Heart right ventricle (tissue), 16 donors: ENCODE measurements around the gene NUTM2D. TPM values are rescaled to one million over a fixed set of nuclear protein-coding genes. Genes with fewer than 3 reads are reported as not detected.
"Not testable (repeated sequence)": the region's sequence is repeated elsewhere in the genome, so short reads cannot be mapped to it uniquely, and the experiment has no call there.

Experiments
- ATAC-seq, 8 donors: fragments of 200-7000 bp; cut with Tn5 transposase; one replicate each; pipeline ENCODE4 v1.9.1; 2020; ENCODE audit warnings: mild to moderate bottlenecking in 8 of 8, moderate library complexity in 8 of 8, moderate number of reproducible peaks in 1 of 8
- DNase-seq, 2 donors: peaks; one replicate each; pipeline ENCODE4 v3.0.0-alpha.2; 2020
- H3K27ac ChIP-seq, 10 donors: fragments of 200-600 bp; sonication (generic) in 2 of 10; one replicate each; pipeline versions ENCODE4 v1.5.0 to v1.8.0; 2020 to 2022; ENCODE audit warnings: mild to moderate bottlenecking in 3 of 10
- H3K27me3 ChIP-seq, 7 donors: fragments of 200-600 bp; one replicate each; pipeline ENCODE4 v1.8.0; 2021 to 2022; ENCODE audit warnings: mild to moderate bottlenecking in 2 of 7
- H3K36me3 ChIP-seq, 9 donors: fragments of 200-600 bp; sonication (generic) in 1 of 9; one replicate each; pipeline versions ENCODE4 v1.5.0 to v1.8.0; 2020 to 2022; ENCODE audit warnings: mild to moderate bottlenecking in 2 of 9
- H3K4me1 ChIP-seq, 9 donors: fragments of 200-600 bp; sonication (generic) in 1 of 9; one replicate each; pipeline versions ENCODE4 v1.5.0 to v1.8.0; 2020 to 2022; ENCODE audit warnings: mild to moderate bottlenecking in 4 of 9
- H3K4me3 ChIP-seq, 10 donors: fragments of 200-600 bp; sonication (generic) in 2 of 10; one replicate each; pipeline versions ENCODE4 v1.5.0 to v1.8.0; 2020 to 2022; ENCODE audit warnings: mild to moderate bottlenecking in 7 of 10, moderate library complexity in 2 of 10
- H3K9me3 ChIP-seq, 11 donors: fragments of 200-600 bp in 10 of 11; sonication (generic) in 2 of 11; one replicate each; pipeline versions ENCODE4 v1.5.0 to v1.8.0; 2013 to 2022; ENCODE audit warnings: mild to moderate bottlenecking in 2 of 11, control low read depth in 1 of 11, moderate library complexity in 1 of 11
- WGBS, 2 donors: extraction: QIAGEN DNeasy Blood & Tissue Kit; methylation state at CpG; one replicate each; pipeline ENCODE4 v1.1.7; 2013; ENCODE audit warnings: inconsistent platforms in 1 of 2; 5-methylcytosine and 5-hydroxymethylcytosine counted together
- intact Hi-C, 10 donors: fragments of 100-400 bp; cut with DNase I; formaldehyde crosslinking; loops; one replicate each; pipeline versions ENCODE4 v1.11.1 to v1.14.2; 2022
- polyA plus RNA-seq, 2 donors: library from polyadenylated mRNA; stranded (reverse); fragments of 200-250 nt; gene quantifications; one replicate each; pipeline ENCODE4 v1.2.3, GENCODE V29; 2013
- total RNA-seq, 10 donors: library from RNA; stranded (reverse); fragmentation: NEBNext Ultra II Directional in 3 of 10; extraction: Animal tissue kit (Norgen Biotek cat#: 25700) in 3 of 10; gene quantifications; one replicate each; pipeline versions ENCODE4 v1.2.1 to v1.2.4, GENCODE V29; 2021 to 2023
- donor health status: Arrhythmogenic right ventricular cardiomyopathy.
- donor health status: ischemic (EF 13 %, LVEDD 7.1; RV severe dilation, severe dysfunction).
- donor health status: healthy with polysubstance abuse.
- donor health status: DM: no; HTN: yes; CAD: no.
- donor health status: DM: no; HTN: no; CAD: no.
- donor health status: ischemic (EF 25% LVEDD 6.9; RV normal size, moderate dysfunction).
- donor health status: ischemic (EF 25% LVEDD 5.7; RV mildly dilated, moderate dysfunction).
- donor health status: healthy.
- donor health status: DM: yes; HTN: yes; CAD: no.
- donor health status: Ischemic cardiomyopathy.
- donor health status: ischemic (EF 35%, LVEDD 5.7; RV mildly dilated, moderate dysfunction).
- donor health status: nonischemic (EF 11% LVEDD 7.7; RV severe dilation, severe dysfunction).
- donor health status: DM: yes; HTN: yes; CAD: no.
- donor health status: PGD.
- donor health status: ischemic (EF 29% LVEDD 5.4; RV normal size, mild dysfunction).
- donor health status: nonischemic (EF 23%, LVEDD 6.1; RV moderate dilation, normal function).

The NUTM2D gene
- total and polyA plus RNA-seq, 12 donors, result 1.1 to 14.6 (median 5.7) TPM

DNA sequence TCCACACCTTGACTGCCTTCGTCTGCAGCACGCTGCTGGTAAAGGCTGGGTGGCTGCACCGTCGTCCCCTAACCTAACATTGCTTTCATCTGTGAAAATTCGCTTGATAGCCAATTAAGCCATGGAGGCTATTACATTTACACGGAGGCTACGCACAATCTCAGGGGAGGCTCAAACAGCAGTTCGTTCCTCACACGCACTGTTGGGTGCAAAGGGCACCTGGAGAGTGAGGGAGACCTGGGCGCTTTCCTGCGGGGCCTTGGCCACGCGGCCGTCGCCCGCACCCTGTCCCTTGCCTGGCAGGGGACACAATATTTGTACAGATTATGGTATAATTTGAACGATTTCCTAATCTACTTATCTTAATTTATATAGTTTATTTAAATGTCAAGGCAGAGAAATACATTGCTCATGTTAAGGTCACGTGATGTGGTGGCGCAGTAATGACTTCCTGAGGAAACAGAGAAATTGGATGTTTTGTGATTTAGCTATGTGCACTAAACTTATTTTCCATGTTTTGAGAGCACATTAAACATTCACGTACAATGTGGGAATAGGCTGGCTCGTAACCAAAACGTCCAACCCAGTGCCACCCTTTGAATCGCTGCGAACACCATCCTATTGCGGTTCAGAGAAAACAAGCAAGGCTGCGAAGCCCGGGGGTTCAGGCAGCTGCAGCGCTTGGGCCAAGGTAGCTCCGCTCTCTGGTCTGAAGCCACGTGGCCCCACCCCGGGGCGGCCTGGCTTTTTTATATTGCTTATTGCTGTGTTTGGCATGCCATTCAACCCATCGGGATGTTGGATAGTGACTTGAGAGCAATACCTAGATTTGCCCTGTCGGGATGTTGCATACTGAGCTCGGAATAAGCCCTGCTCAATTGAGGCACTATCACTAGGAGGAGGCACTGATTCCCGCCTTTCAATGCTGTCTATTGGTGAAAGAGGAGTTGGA, 50.2 kb downstream of the NUTM2D start:
- intact Hi-C loops, result not testable (repeated sequence)

DNA sequence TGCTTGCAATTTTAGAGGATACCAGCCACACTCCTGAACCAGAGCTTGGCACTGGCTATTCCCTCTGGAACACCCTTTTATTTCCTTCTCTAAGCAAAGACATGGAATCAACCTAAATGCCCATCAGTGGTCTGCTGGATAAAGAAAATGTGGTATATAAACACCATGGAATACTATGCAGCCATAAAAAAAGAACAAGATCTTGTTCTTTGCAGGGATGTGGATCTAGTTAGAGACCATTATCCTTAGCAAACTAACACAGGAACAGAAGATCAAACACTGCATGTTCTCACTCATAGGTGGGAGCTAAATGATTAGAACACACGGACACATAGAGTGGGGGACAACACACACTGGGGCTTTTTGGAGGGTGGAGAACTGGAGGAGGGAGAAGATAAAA, 56.4 kb downstream of the NUTM2D start:
- DNase-seq, ATAC-seq, H3K4me1 ChIP-seq, H3K36me3 ChIP-seq, H3K9me3 ChIP-seq, H3K4me3 ChIP-seq, intact Hi-C loops, H3K27ac ChIP-seq: not testable (repeated sequence)
- H3K27me3 ChIP-seq, result peaks cover 0 to 32% (median 5%) of the 10 kb centered on the region in 7 donors
- WGBS, 2 donors, result 91 to 94% methylated on average over 1 of the region's 1 CpG

More for the DNA sequence above, 50.2 kb downstream of the NUTM2D start:
- Histone ChIP-seq H3K4me3 (peak overlapping the region in 3 of 10 donors; percentile 21 to 24 (median 23)), H3K27me3 (peaks cover 0 to 58% (median 22%) of the 10 kb centered on the region in 7 donors)
- not testable (repeated sequence) for ATAC-seq, DNase-seq, H3K9me3 ChIP-seq, H3K4me1 ChIP-seq, H3K27ac ChIP-seq, H3K36me3 ChIP-seq
- 31 to 49% methylated on average over 31 to 34 of the region's 36 CpGs for WGBS, 2 donors

Other genes starting within 250 kb of the NUTM2D start
- gene NUTM2A, start 132.3 kb upstream of the NUTM2D start, total RNA-seq, result 1 to 10 TPM in 8 of 10 donors, under 1 TPM in 2; 0.65 to 3.4 (median 1.7) TPM
- 1 to 10 TPM in 1 of 2 donors, under 1 TPM in 1; 0.78 to 6.8 TPM for gene NUTM2A, start 132.3 kb upstream of the NUTM2D start, polyA plus RNA-seq
- 1 to 10 TPM; 5.0 to 6.8 (median 5.9) TPM for gene MINPP1, start 147.1 kb downstream of the NUTM2D start, total RNA-seq
- 1 to 10 TPM; 4.3 to 8.7 TPM for gene MINPP1, start 147.1 kb downstream of the NUTM2D start, polyA plus RNA-seq